Testis (tissue), 2 donors: ENCODE data around the gene ST6GAL2.

Source experiments
- CTCF ChIP-seq, 3 experiments: fragments of 450-650 bp in 2 of 3; fragments of 200-600 bp in 1 of 3; sonication (generic) in 1 of 3; IDR thresholded peaks; one replicate each; pipeline ENCODE4 v1.5.1; 2016 to 2019; ENCODE audit warnings: antibody characterized with exemption in 3 of 3, mild to moderate bottlenecking in 2 of 3, moderate library complexity in 1 of 3
- POLR2A ChIP-seq: fragments of 450-650 bp; IDR thresholded peaks from one replicate; pipeline ENCODE4 v1.6.1; 2017; ENCODE audit warnings: antibody characterized with exemption, mild to moderate bottlenecking, moderate library complexity

- no peak for TF ChIP-seq POLR2A
- no peak for TF ChIP-seq CTCF (IDR thresholded peaks at IDR 0.05)
Observed at GRCh38 chr2:106800180-106800579, 85.8 kb downstream of the ST6GAL2 start.
